HepG2 (cell line): Measurements from ENCODE around the gene PPP1CA. TPM values are rescaled to one million over a fixed set of nuclear protein-coding genes. Genes with fewer than 3 reads are reported as not detected.
A peak's percentile ranks its signal among the peaks of the same experiment; 100 is the strongest.

ENCODE experiments used
- ATAC-seq: fragments of 200-7000 bp; cut with Tn5 transposase; 3 replicates; pipeline ENCODE4 v1.9.1; 2020; ENCODE audit warnings: mild to moderate bottlenecking, moderate library complexity
- BruUV-seq: library from RNA; stranded (reverse); fragments of 400-500 nt; replicated peaks from 2 replicates; lab custom pipeline; 2021; lab: Mats Ljungman, UMichigan
- CTCF ChIA-PET: fragments of 300-600 bp; formaldehyde crosslinking; extraction: SDS; loops from one replicate; lab custom pipeline; 2021; ENCODE audit warnings: low total read pairs, inconsistent platforms, low intra/inter-chr PET ratio; lab: Yijun Ruan, JAX
- POLR2A ChIA-PET: fragments of 350-600 bp; sonication (Branson Sonifier 250); formaldehyde crosslinking; loops from one replicate; lab custom pipeline; 2020; ENCODE audit warnings: antibody characterized with exemption, inconsistent platforms; lab: Yijun Ruan, JAX
- DNase-seq: peaks from one replicate; pipeline ENCODE4 v3.0.0-alpha.2; 2015; ENCODE audit warnings: low spot score
- FAIRE-seq: peaks from 3 replicates; lab custom pipeline; 2011; peaks lifted over from hg19 to GRCh38; lab: Jason Lieb, UNC
- H2AFZ ChIP-seq: one replicate; pipeline ENCODE4 v1.6.1; 2011; ENCODE audit warnings: low read length, inconsistent platforms
- H3K27ac ChIP-seq: fragments of 300-600 bp; 3 replicates; pipeline ENCODE4 v1.8.0; 2011; ENCODE audit warnings: mixed run types, mild to moderate bottlenecking, mixed read lengths, low read length, inconsistent platforms; ENCODE audit not compliant: insufficient read depth; ENCODE audit errors: extremely low read length
- H3K27me3 ChIP-seq, 2 experiments: fragments of 200-600 bp in 1 of 2; 2 replicates in 1 of 2; 3 replicates in 1 of 2; pipeline versions ENCODE4 v1.6.0 to v1.8.0; 2011; ENCODE audit warnings: low read length in 2 of 2, mild to moderate bottlenecking in 2 of 2, moderate library complexity in 2 of 2, inconsistent platforms in 1 of 2; ENCODE audit not compliant: insufficient read depth in 2 of 2, control insufficient read depth in 1 of 2
- H3K36me3 ChIP-seq, 2 experiments: fragments of 200-600 bp in 1 of 2; replicated peaks in 1 of 2; 2 replicates in 1 of 2; 3 replicates in 1 of 2; pipeline versions ENCODE4 v1.5.1 to v1.8.0; 2011; ENCODE audit warnings: low read length in 2 of 2, inconsistent platforms in 1 of 2; ENCODE audit not compliant: insufficient read depth in 2 of 2, control insufficient read depth in 1 of 2
- H3K4me1 ChIP-seq: 2 replicates; pipeline ENCODE4 v1.5.1; 2012; ENCODE audit warnings: low read length, inconsistent platforms; ENCODE audit not compliant: insufficient read depth
- H3K4me2 ChIP-seq: 2 replicates; pipeline ENCODE4 v1.6.0; 2011; ENCODE audit warnings: low read depth, low read length, inconsistent platforms
- H3K4me3 ChIP-seq, 3 experiments: fragments of 200-600 bp in 1 of 3; sonication (generic), shearing (Covaris generic) in 1 of 3; replicated peaks in 1 of 3; 2 replicates each; pipeline ENCODE4 v1.5.1; 2011 to 2016; ENCODE audit warnings: low read length in 3 of 3, inconsistent platforms in 2 of 3, low read depth in 2 of 3, mild to moderate bottlenecking in 2 of 3, control low read depth in 1 of 3, mixed read lengths in 1 of 3; ENCODE audit not compliant: insufficient read depth in 1 of 3
- H3K79me2 ChIP-seq: one replicate; pipeline ENCODE4 v1.6.1; 2011; ENCODE audit warnings: low read length, inconsistent platforms; ENCODE audit not compliant: insufficient read depth
- H3K9ac ChIP-seq: 2 replicates; pipeline ENCODE4 v1.6.0; 2011; ENCODE audit warnings: mild to moderate bottlenecking, low read depth, low read length, inconsistent platforms; ENCODE audit not compliant: insufficient read depth
- H3K9me3 ChIP-seq: 2 replicates; pipeline ENCODE4 v1.5.1; 2012; ENCODE audit warnings: mild to moderate bottlenecking, low read length
- H4K20me1 ChIP-seq: 2 replicates; pipeline ENCODE4 v1.6.0; 2011; ENCODE audit warnings: inconsistent platforms, mild to moderate bottlenecking, low read length, moderate library complexity; ENCODE audit not compliant: insufficient read depth
- AGO2 ChIP-seq: fragments of 200-400 bp; formaldehyde crosslinking; optimal IDR thresholded peaks from 2 replicates; pipeline ENCODE3; 2017; ENCODE audit warnings: mild to moderate bottlenecking, low read depth, low read length, moderate library complexity
- ATRX ChIP-seq: sonication (generic); formaldehyde crosslinking; IDR thresholded peaks from 2 replicates; pipeline ENCODE4 v1.4.0; 2020; ENCODE audit warnings: missing genetic modification reagents, borderline replicate concordance
- CBFB ChIP-seq: sonication (generic); formaldehyde crosslinking; IDR thresholded peaks from 2 replicates; pipeline ENCODE4 v1.4.0; 2020; ENCODE audit warnings: missing genetic modification reagents
- ETV5 ChIP-seq: IDR thresholded peaks from 2 replicates; pipeline ENCODE4 v1.6.1; 2018; ENCODE audit warnings: missing biosample characterization, missing genetic modification reagents, inconsistent platforms, borderline replicate concordance
- GATAD1 ChIP-seq: IDR thresholded peaks from 2 replicates; pipeline ENCODE4 v1.6.1; 2016; ENCODE audit warnings: missing genetic modification reagents, missing compliant biosample characterization
- ZSCAN9 ChIP-seq: IDR thresholded peaks from 2 replicates; pipeline ENCODE4 v1.6.1; 2016; ENCODE audit warnings: borderline replicate concordance
- WGBS: methylation state at CpG from one replicate; pipeline ENCODE4 v1.1.6; 2017; ENCODE audit warnings: low lambda C conversion rate; 5-methylcytosine and 5-hydroxymethylcytosine counted together
- in situ Hi-C: cut with HindIII; loops from 2 replicates; pipeline ENCODE4 v1.10.0; 2017; ENCODE audit warnings: low pct_unique_long_range_greater_than_20kb; ENCODE audit not compliant: extremely low pct_ligation_motif_present
- intact Hi-C: fragments of 100-400 bp; cut with micrococcal nuclease; formaldehyde crosslinking; loops from one replicate; pipeline ENCODE4 v1.10.0; 2022; ENCODE audit not compliant: unreplicated experiment
- polyA plus RNA-seq, 8 experiments: library from polyadenylated mRNA; depleted of rRNA in 3 of 8; stranded (reverse) in 7 of 8; unstranded in 1 of 8; fragments of >200 nt; fragmentation: Illumina TruSeq in 4 of 8; extraction: Trizol in 4 of 8; gene quantifications; 2 replicates each; pipeline versions ENCODE4 v1.2.1 to v1.2.3, GENCODE V29; 2011 to 2016; ENCODE audit warnings: low read depth in 4 of 8, missing spikeins in 1 of 8, mixed read lengths in 1 of 8; ENCODE audit not compliant: insufficient read depth in 1 of 8
- total RNA-seq, 5 experiments: library from RNA; depleted of rRNA; stranded (reverse); fragments of >200 nt; fragmentation: Illumina TruSeq; extraction: Trizol; gene quantifications; 2 replicates each; pipeline ENCODE4 v1.2.3, GENCODE V29; 2016; ENCODE audit warnings: low read depth in 1 of 5
- TF ChIP-seq, protein P1 (sequence below), 2 experiments: sonication (generic) in 1 of 2; formaldehyde crosslinking in 1 of 2; IDR thresholded peaks; 2 replicates each; pipeline versions ENCODE4 v1.6.1 to v1.9.0; 2014 to 2022; ENCODE audit warnings: antibody characterized with exemption in 1 of 2, borderline replicate concordance in 1 of 2, inconsistent platforms in 1 of 2, low read depth in 1 of 2, missing genetic modification reagents in 1 of 2
- TF ChIP-seq, protein P2 (sequence below): sonication (generic); formaldehyde crosslinking; IDR thresholded peaks from 2 replicates; pipeline ENCODE4 v1.4.0; 2020; ENCODE audit warnings: low read depth, missing genetic modification reagents
- TF ChIP-seq, protein P3 (sequence below): sonication (generic); formaldehyde crosslinking; IDR thresholded peaks from 2 replicates; pipeline ENCODE4 v1.5.1; 2020; ENCODE audit warnings: missing genetic modification reagents, mild to moderate bottlenecking, borderline replicate concordance

The PPP1CA gene
- total and polyA plus RNA-seq, 2 of the 13 experiments (the other 11 are each of a cell fraction or from before 2014, with no cell fraction given) = 149 to 170 TPM

DNA sequence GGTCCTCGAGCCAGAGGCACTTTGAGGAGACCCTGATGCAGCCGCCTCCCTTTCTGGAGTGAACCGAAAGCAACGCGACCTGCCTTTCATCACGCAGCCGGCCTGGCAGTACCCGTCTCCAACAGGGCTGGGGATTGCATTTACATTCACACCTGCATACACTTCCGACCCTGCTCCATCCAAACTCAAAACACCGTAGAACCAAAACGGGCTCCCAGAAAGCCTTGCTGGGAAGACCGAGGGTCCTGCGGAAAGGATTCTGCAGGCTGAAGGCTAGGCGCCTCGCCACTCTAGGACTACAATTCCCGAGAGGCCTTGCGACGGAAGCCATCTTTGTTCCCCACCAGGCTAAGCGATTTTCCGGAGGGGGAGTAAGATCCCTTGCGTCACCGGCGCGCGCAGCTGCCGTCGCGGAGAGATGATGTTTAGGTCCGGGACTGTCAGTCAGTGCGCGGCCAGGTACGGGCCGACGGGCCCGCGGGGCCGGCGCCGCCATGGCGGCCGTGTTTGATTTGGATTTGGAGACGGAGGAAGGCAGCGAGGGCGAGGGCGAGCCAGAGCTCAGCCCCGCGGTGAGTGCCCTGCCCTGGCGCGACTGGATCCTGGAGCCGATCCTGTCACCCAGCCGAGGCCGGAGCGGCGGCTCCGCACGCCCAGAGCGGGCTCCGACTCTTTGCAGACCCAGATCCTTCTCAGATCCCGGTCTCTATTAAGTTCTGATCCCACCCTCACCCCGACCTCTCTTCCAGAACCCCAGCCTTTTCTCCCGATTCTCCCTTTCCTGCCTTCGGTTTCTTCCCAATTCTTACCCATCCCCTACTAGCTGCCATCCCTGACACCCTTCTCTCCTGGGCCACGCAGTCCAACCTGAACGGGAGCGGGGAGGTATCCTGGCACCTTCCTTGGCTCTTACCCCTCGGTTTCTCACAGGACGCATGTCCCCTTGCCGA is 26.7 kb upstream of the PPP1CA start, which contains the start of gene RPS6KB2:
TSS of gene RPS6KB2 (plus strand) at position 443 of the 950 bp plus-strand sequence. CDS start at position 495, 52 bp downstream.
- no peaks in the 10 kb centered on the region for H4K20me1 ChIP-seq
- ATAC-seq (peak; percentile 81), DNase-seq (peak; percentile 93), FAIRE-seq (peak; percentile 86)
- CTCF ChIA-PET = no interaction called here
- H3K27ac ChIP-seq = peak within 1 kb of the TSS; percentile 85
- POLR2A ChIA-PET = interaction anchor here (0.9 to 3.0 kb wide), 12 partner anchors 9 to 75 kb away, joined by 3 to 12 read pairs (median 5); partner anchors contain the start of genes CORO1B, POLD4, PPP1CA and PTPRCAP
- no TSS peak for BruUV-seq
- H2AFZ ChIP-seq = peak within 1 kb of the TSS; percentile 71
- no peaks in the 10 kb centered on the region; a peak in 1 of 5 replicates for H3K27me3 ChIP-seq
- H3K9me3 ChIP-seq = no peaks in the 10 kb centered on the region
- intact Hi-C loops = loop anchor here (2.0 kb wide), 1 partner anchor 14 kb away; the partner anchor contains the start of gene CORO1B
- peak within 1 kb of the TSS; percentile 93 for H3K4me2 ChIP-seq
- under 1% methylated on average over 33 of the region's 68 CpGs for WGBS
- peaks cover 36% of the 10 kb centered on the region for H3K4me1 ChIP-seq
- H3K4me3 ChIP-seq = peak within 1 kb of the TSS; percentile 84 to 98 (median 90)
- H3K79me2 ChIP-seq = peaks cover 13% of the 10 kb centered on the region
- in situ Hi-C loops = loop anchor here (5.0 kb wide), 1 partner anchor 34 kb away; no protein-coding TSS in a partner anchor
- peak within 1 kb of the TSS; percentile 97 for H3K9ac ChIP-seq
- peaks cover 11 to 14% of the 10 kb centered on the region in 2 experiments; a peak in 4 of 5 replicates for H3K36me3 ChIP-seq
- TF ChIP-seq, protein P1, sequence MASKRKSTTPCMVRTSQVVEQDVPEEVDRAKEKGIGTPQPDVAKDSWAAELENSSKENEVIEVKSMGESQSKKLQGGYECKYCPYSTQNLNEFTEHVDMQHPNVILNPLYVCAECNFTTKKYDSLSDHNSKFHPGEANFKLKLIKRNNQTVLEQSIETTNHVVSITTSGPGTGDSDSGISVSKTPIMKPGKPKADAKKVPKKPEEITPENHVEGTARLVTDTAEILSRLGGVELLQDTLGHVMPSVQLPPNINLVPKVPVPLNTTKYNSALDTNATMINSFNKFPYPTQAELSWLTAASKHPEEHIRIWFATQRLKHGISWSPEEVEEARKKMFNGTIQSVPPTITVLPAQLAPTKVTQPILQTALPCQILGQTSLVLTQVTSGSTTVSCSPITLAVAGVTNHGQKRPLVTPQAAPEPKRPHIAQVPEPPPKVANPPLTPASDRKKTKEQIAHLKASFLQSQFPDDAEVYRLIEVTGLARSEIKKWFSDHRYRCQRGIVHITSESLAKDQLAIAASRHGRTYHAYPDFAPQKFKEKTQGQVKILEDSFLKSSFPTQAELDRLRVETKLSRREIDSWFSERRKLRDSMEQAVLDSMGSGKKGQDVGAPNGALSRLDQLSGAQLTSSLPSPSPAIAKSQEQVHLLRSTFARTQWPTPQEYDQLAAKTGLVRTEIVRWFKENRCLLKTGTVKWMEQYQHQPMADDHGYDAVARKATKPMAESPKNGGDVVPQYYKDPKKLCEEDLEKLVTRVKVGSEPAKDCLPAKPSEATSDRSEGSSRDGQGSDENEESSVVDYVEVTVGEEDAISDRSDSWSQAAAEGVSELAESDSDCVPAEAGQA (IDR thresholded peaks at IDR 0.05; ENCODE audit: low read depth) = peak; percentile 94
- TF ChIP-seq, protein P1 (CRISPR knock-in tag; IDR thresholded peaks at IDR 0.05; ENCODE audit: borderline replicate concordance) = peak; percentile 33; the same call in 1 of the 2 replicates
- TF ChIP-seq, protein P2, sequence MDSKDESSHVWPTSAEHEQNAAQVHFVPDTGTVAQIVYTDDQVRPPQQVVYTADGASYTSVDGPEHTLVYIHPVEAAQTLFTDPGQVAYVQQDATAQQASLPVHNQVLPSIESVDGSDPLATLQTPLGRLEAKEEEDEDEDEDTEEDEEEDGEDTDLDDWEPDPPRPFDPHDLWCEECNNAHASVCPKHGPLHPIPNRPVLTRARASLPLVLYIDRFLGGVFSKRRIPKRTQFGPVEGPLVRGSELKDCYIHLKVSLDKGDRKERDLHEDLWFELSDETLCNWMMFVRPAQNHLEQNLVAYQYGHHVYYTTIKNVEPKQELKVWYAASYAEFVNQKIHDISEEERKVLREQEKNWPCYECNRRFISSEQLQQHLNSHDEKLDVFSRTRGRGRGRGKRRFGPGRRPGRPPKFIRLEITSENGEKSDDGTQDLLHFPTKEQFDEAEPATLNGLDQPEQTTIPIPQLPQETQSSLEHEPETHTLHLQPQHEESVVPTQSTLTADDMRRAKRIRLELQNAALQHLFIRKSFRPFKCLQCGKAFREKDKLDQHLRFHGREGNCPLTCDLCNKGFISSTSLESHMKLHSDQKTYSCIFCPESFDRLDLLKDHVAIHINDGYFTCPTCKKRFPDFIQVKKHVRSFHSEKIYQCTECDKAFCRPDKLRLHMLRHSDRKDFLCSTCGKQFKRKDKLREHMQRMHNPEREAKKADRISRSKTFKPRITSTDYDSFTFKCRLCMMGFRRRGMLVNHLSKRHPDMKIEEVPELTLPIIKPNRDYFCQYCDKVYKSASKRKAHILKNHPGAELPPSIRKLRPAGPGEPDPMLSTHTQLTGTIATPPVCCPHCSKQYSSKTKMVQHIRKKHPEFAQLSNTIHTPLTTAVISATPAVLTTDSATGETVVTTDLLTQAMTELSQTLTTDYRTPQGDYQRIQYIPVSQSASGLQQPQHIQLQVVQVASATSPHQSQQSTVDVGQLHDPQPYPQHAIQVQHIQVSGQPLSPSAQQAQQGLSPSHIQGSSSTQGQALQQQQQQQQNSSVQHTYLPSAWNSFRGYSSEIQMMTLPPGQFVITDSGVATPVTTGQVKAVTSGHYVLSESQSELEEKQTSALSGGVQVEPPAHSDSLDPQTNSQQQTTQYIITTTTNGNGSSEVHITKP (CRISPR knock-in tag) = peak; percentile 72; the same call in 1 of the 2 replicates
- TF ChIP-seq CBFB (0 out of 2 replicates have a peak, but pooled peaks have one; percentile 59), ZSCAN9 (no peak), ETV5 (CRISPR knock-in tag) (peak; percentile 80; the same call in 1 of the 2 replicates), ATRX (CRISPR knock-in tag) (no peak), AGO2 (peak; percentile 33), GATAD1 (CRISPR knock-in tag) (peak; percentile 98)
- TF ChIP-seq, protein P3, sequence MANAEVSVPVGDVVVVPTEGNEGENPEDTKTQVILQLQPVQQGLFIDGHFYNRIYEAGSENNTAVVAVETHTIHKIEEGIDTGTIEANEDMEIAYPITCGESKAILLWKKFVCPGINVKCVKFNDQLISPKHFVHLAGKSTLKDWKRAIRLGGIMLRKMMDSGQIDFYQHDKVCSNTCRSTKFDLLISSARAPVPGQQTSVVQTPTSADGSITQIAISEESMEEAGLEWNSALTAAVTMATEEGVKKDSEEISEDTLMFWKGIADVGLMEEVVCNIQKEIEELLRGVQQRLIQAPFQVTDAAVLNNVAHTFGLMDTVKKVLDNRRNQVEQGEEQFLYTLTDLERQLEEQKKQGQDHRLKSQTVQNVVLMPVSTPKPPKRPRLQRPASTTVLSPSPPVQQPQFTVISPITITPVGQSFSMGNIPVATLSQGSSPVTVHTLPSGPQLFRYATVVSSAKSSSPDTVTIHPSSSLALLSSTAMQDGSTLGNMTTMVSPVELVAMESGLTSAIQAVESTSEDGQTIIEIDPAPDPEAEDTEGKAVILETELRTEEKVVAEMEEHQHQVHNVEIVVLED (CRISPR knock-in tag) = peak; percentile 88
